Colonic mucosa (tissue), 4 donors: ENCODE results near the gene TOGARAM1. TPM values are rescaled to one million over a fixed set of nuclear protein-coding genes. Genes with fewer than 3 reads are reported as not detected.

Source experiments
- DNase-seq: peaks from one replicate; pipeline ENCODE4 v3.0.0-alpha.2; 2020
- H3K27ac ChIP-seq: fragments of 200-600 bp; one replicate; pipeline ENCODE4 v1.8.0; 2021
- H3K27me3 ChIP-seq: fragments of 200-600 bp; one replicate; pipeline ENCODE4 v1.8.0; 2021
- H3K36me3 ChIP-seq: fragments of 200-600 bp; one replicate; pipeline ENCODE4 v1.8.0; 2021
- H3K4me1 ChIP-seq: fragments of 200-600 bp; one replicate; pipeline ENCODE4 v1.8.0; 2021; ENCODE audit warnings: mild to moderate bottlenecking
- H3K4me3 ChIP-seq: fragments of 200-600 bp; one replicate; pipeline ENCODE4 v1.8.0; 2021
- H3K9ac ChIP-seq, 2 donors: one replicate each; pipeline ENCODE4 v1.7.0; 2013; ENCODE audit warnings: control low read depth in 2 of 2, low read depth in 2 of 2, low read length in 2 of 2
- H3K9me3 ChIP-seq: fragments of 200-600 bp; one replicate; pipeline ENCODE4 v1.8.0; 2021
- intact Hi-C: fragments of 100-400 bp; cut with DNase I; formaldehyde crosslinking; loops from one replicate; pipeline ENCODE4 v1.14.1; 2022
- total RNA-seq, 2 donors: library from RNA; stranded (reverse); fragmentation: NEBNext Ultra II Directional in 1 of 2; extraction: Animal tissue kit (Norgen Biotek cat#: 25700) in 1 of 2; gene quantifications; one replicate each; pipeline ENCODE4 v1.2.1, GENCODE V29; 2021
- TF ChIP-seq, protein P1 (sequence below): fragments of 200-600 bp; IDR thresholded peaks from one replicate; pipeline ENCODE4 v1.8.0; 2022; ENCODE audit warnings: antibody characterized with exemption, mild to moderate bottlenecking
- donor health status: healthy.
- donor health status: DM: no; HTN: no; CAD: no.
- donor health status: DM: no; HTN: no; CAD: no.

TOGARAM1 gene
- total RNA-seq, 2 donors from 2014 or later, result 8.8 to 10.7 TPM

DNA sequence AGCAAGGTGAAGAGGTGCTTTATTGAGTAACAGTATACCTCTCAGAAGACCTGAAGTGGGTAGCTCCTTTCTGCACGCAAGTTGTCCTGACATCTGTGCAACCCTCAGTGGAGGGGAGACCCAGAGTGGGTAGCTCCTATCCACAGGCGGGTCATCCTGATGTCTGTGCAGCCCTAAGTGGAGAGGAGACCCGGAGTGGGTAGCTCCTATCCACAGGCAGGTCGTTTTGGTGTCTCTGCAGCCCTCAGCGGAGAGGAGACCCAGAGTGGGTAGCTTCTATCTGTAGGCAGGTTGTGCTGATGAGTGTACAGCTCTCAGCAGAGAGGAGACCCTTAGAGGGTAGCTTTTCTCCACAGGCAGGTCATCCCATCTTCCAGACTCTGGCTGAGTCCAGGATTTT is 76.9 kb downstream of the TOGARAM1 start:
- no peak for DNase-seq
- Histone ChIP-seq H3K9ac (no peak overlapping the region), H3K4me1 (no peaks in the 10 kb centered on the region), H3K4me3 (no peak overlapping the region), H3K36me3 (no peaks in the 10 kb centered on the region), H3K27ac (no peak overlapping the region), H3K9me3 (no peaks in the 10 kb centered on the region), H3K27me3 (no peaks in the 10 kb centered on the region)
- TF ChIP-seq, protein P1, sequence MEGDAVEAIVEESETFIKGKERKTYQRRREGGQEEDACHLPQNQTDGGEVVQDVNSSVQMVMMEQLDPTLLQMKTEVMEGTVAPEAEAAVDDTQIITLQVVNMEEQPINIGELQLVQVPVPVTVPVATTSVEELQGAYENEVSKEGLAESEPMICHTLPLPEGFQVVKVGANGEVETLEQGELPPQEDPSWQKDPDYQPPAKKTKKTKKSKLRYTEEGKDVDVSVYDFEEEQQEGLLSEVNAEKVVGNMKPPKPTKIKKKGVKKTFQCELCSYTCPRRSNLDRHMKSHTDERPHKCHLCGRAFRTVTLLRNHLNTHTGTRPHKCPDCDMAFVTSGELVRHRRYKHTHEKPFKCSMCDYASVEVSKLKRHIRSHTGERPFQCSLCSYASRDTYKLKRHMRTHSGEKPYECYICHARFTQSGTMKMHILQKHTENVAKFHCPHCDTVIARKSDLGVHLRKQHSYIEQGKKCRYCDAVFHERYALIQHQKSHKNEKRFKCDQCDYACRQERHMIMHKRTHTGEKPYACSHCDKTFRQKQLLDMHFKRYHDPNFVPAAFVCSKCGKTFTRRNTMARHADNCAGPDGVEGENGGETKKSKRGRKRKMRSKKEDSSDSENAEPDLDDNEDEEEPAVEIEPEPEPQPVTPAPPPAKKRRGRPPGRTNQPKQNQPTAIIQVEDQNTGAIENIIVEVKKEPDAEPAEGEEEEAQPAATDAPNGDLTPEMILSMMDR, result no peak
- intact Hi-C loops, result no loop called here

DNA sequence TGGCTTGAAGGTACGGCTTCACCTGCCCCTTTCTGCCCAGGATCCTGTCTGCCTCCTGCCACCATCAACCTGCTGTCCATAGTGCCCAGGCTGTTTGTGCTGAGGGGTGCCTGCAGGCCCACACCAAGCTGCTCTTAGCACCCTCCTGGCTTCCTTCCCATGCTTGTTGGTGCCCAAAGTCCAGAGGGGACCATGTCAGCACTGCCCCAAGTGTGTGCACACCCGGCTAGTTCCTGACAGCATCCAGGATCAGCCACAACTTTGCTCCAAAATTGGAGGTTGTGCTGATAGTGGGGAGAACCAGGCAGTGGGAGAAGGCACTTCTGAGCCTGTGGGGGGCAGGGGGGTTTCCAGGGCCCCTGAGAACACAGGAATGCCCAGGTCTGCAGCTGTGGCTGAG is 77.4 kb downstream of the TOGARAM1 start:
- no peaks in the 10 kb centered on the region for H3K36me3 ChIP-seq
- intact Hi-C loops, result no loop called here
- no peak overlapping the region for H3K4me3 ChIP-seq
- no peak for DNase-seq
- TF ChIP-seq, protein P1, result no peak
- H3K27ac ChIP-seq, result no peak overlapping the region
- no peaks in the 10 kb centered on the region for H3K9me3 ChIP-seq
- no peak overlapping the region for H3K9ac ChIP-seq
- no peaks in the 10 kb centered on the region for H3K27me3 ChIP-seq
- no peaks in the 10 kb centered on the region for H3K4me1 ChIP-seq

DNA sequence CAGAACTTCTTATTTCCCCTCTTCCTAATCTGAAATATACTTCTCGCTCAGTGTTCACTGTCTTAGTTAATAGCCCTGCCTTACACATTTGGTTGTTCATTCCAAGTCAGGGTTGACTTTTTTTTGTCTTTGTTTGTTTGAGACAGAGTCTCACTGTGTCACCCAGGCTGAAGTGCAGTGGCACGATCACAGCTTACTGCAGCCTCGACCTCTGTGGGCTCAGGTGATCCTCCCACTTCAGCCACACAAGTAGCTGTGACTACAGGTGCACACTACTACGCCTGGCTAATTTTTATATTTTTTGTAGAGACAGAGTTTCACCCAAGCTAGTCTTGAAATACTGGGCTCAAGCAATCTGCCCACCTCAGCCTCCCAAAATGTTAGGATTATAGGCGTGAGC is 79.7 kb downstream of the TOGARAM1 start:
- H3K9ac ChIP-seq, result no peak overlapping the region
- intact Hi-C loops, result no loop called here
- TF ChIP-seq, protein P1, result no peak
- H3K4me3 ChIP-seq, result no peak overlapping the region
- no peaks in the 10 kb centered on the region for H3K4me1 ChIP-seq
- no peak for DNase-seq
- no peak overlapping the region for H3K27ac ChIP-seq
- no peaks in the 10 kb centered on the region for H3K27me3 ChIP-seq
- H3K9me3 ChIP-seq, result no peaks in the 10 kb centered on the region
- H3K36me3 ChIP-seq, result no peaks in the 10 kb centered on the region

DNA sequence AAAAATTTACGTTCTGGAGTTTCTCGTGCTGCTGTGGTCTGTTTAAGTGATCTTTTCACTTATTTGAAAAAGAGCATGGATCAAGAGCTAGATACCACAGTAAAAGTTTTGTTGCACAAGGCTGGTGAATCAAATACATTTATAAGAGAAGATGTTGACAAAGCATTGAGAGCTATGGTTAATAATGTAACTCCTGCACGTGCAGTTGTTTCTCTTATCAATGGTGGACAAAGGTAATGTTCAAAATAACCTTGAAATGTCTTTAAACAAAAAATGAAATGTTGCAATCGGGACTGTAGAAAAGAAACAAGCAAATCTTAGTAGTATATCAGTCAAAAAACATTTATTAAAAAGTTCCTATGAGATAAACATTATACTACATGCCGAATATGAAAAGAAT is 82.6 kb downstream of the TOGARAM1 start:
- Histone ChIP-seq H3K9me3 (no peaks in the 10 kb centered on the region), H3K27me3 (no peaks in the 10 kb centered on the region), H3K9ac (no peak overlapping the region), H3K27ac (no peak overlapping the region), H3K4me1 (no peaks in the 10 kb centered on the region), H3K4me3 (no peak overlapping the region), H3K36me3 (no peaks in the 10 kb centered on the region)
- DNase-seq, result no peak
- TF ChIP-seq, protein P1, result no peak
- intact Hi-C loops, result no loop called here

DNA sequence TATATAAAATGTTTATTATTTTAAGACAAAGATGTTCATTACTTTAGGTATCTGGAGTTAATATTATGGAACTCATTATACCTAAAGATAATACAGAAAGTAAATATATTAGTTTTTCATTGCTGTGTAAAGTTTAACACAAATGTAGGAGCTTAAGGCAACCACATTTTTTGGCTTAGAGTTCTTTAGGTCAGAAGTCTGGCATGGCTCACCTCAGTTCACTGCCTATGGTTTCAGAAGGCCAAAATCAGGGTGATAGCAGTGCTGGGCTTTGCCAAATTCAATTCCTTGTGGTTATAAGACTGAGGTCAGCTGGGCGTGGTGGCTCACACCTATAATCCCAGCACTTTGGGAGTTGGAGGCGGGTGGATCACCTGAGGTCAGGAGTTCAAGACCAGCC is 86.4 kb downstream of the TOGARAM1 start:
- no peaks in the 10 kb centered on the region for H3K36me3 ChIP-seq
- no peak overlapping the region for H3K27ac ChIP-seq
- no peak overlapping the region for H3K4me3 ChIP-seq
- no peak for DNase-seq
- TF ChIP-seq, protein P1, result no peak
- H3K9ac ChIP-seq, result no peak overlapping the region
- no peaks in the 10 kb centered on the region for H3K27me3 ChIP-seq
- no peaks in the 10 kb centered on the region for H3K4me1 ChIP-seq
- intact Hi-C loops, result no loop called here
- no peaks in the 10 kb centered on the region for H3K9me3 ChIP-seq

DNA sequence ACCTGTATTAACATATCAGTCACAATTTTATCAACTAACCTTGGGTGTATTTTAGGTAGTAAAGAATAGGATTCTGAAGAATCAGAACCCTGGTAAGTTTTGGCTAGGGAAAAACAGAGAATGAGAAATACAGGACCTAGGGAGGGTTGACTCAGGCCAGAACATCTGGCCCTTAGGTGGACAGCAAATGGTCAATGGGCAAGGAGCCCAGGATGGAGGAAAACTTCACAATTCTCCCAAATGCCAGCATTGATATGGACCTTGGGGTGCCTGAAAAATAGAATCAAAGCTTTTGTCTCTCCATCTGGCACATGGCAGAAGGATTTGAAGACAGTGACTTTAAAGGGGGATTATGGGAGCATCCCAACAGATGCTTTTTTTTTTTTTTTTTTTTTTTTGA is 89.2 kb downstream of the TOGARAM1 start:
- Histone ChIP-seq H3K4me1 (no peaks in the 10 kb centered on the region), H3K9me3 (no peaks in the 10 kb centered on the region), H3K27ac (no peak overlapping the region), H3K9ac (no peak overlapping the region), H3K36me3 (no peaks in the 10 kb centered on the region), H3K27me3 (no peaks in the 10 kb centered on the region), H3K4me3 (no peak overlapping the region)
- intact Hi-C loops, result no loop called here
- TF ChIP-seq, protein P1, result no peak
- no peak for DNase-seq
